IPS-NIHi11 (cell line): ENCODE data around the gene DNASE2.
A peak's percentile ranks its signal among the peaks of the same experiment; 100 is the strongest.

ENCODE experiments used
- DNase-seq: peaks from one replicate; pipeline ENCODE4 v3.0.0; 2012; ENCODE audit warnings: mixed read lengths, low spot score

The DNASE2 gene

GRCh38 chr19:12834566-12834943 is 46.7 kb downstream of the DNASE2 start, which contains the start of gene RTBDN:
Gene RTBDN (minus strand): TSS chr19:12834579. CDS start chr19:12829979, 4,600 bp downstream.
- DNase-seq: no peak

- peak; percentile 75 for DNase-seq
These were observed 47.3 kb downstream of the DNASE2 start for GRCh38 chr19:12833738-12834565.

- no peak for DNase-seq
These were observed 47.9 kb downstream of the DNASE2 start for GRCh38 chr19:12833418-12833737.

GRCh38 chr19:12828494-12828893 is 52.8 kb downstream of the DNASE2 start:
- peak; percentile 78 for DNase-seq

GRCh38 chr19:12825254-12826131 is 55.8 kb downstream of the DNASE2 start:
- peak; percentile 95 for DNase-seq
